HCT116 (cell line): ENCODE measurements around the gene DMBT1. TPM values are rescaled to one million over a fixed set of nuclear protein-coding genes. Genes with fewer than 3 reads are reported as not detected.

Experiments
- ATAC-seq: fragments of 200-7000 bp; cut with Tn5 transposase; 2 replicates; pipeline ENCODE4 v1.9.1; 2020; ENCODE audit warnings: mild to moderate bottlenecking, moderate library complexity
- BruUV-seq: library from RNA; stranded (reverse); fragments of 400-500 nt; replicated peaks from 2 replicates; lab custom pipeline; 2021; lab: Mats Ljungman, UMichigan
- CTCF ChIA-PET: fragments of 300-600 bp; sonication (Branson Sonifier 250); formaldehyde crosslinking; loops from one replicate; lab custom pipeline; 2021; ENCODE audit warnings: antibody characterized with exemption; lab: Charles Lee
- POLR2A ChIA-PET: fragments of 300-600, 350-600 bp; sonication (Branson Sonifier 250); formaldehyde crosslinking; loops from one replicate; lab custom pipeline; 2021; ENCODE audit warnings: antibody characterized with exemption; lab: Charles Lee
- RAD21 ChIA-PET, 2 experiments: fragments of 300-600 bp; sonication (Branson Sonifier 250); formaldehyde crosslinking; loops; one replicate each; lab custom pipeline; 2023; ENCODE audit warnings: low total read pairs in 2 of 2; ENCODE audit not compliant: uncharacterized antibody in 2 of 2, unreplicated experiment in 2 of 2, low non-redundant PET in 1 of 2; lab: Charles Lee
- DNase-seq: peaks from one replicate; pipeline ENCODE4 v3.0.0-alpha.2; 2010; ENCODE audit warnings: low read depth, low spot score
- H2AFZ ChIP-seq: fragments of 200-600 bp; shearing (Covaris generic), sonication (generic); 2 replicates; pipeline ENCODE4 v1.6.1; 2017; ENCODE audit warnings: low read depth, mixed run types, mixed read lengths, antibody characterized with exemption, low read length; ENCODE audit not compliant: poor library complexity, severe bottlenecking
- H3K27ac ChIP-seq: 2 replicates; pipeline ENCODE4 v1.5.1; 2012; ENCODE audit warnings: low read depth, low read length
- H3K27me3 ChIP-seq: fragments of 200-600 bp; sonication (generic); 2 replicates; pipeline ENCODE4 v1.6.1; 2016; ENCODE audit warnings: mixed run types, low read length, mixed read lengths; ENCODE audit not compliant: insufficient read depth
- H3K36me3 ChIP-seq, 2 experiments: fragments of 200-500 bp in 1 of 2; fragments of 200-600 bp in 1 of 2; sonication (Bioruptor generic) in 1 of 2; sonication (generic) in 1 of 2; 2 replicates each; pipeline versions ENCODE4 v1.5.1 to v1.6.1; 2014 to 2016; ENCODE audit warnings: low read length in 2 of 2, inconsistent platforms in 1 of 2, mixed read lengths in 1 of 2, mixed run types in 1 of 2; ENCODE audit not compliant: insufficient read depth in 2 of 2, control insufficient read depth in 1 of 2
- H3K4me1 ChIP-seq, 2 experiments: fragments of 200-600 bp in 1 of 2; sonication (generic) in 1 of 2; 2 replicates each; pipeline versions ENCODE4 v1.5.1 to v1.6.1; 2012 to 2017; ENCODE audit warnings: low read length in 2 of 2, inconsistent platforms in 1 of 2, mild to moderate bottlenecking in 1 of 2, mixed read lengths in 1 of 2, mixed run types in 1 of 2, moderate library complexity in 1 of 2; ENCODE audit not compliant: insufficient read depth in 2 of 2, control insufficient read depth in 1 of 2
- H3K4me2 ChIP-seq: fragments of 200-600 bp; sonication (generic); 2 replicates; pipeline ENCODE4 v1.6.1; 2017; ENCODE audit warnings: mixed run types, low read length, mixed read lengths
- H3K4me3 ChIP-seq, 2 experiments: fragments of 200-600 bp in 1 of 2; sonication (generic) in 1 of 2; replicated peaks in 1 of 2; 2 replicates each; pipeline ENCODE4 v1.5.1; 2011 to 2016; ENCODE audit warnings: low read length in 2 of 2, control low read depth in 1 of 2, low read depth in 1 of 2, mild to moderate bottlenecking in 1 of 2, mixed read lengths in 1 of 2, mixed run types in 1 of 2
- H3K79me2 ChIP-seq: fragments of 200-600 bp; sonication (generic); 2 replicates; pipeline ENCODE4 v1.6.1; 2017; ENCODE audit warnings: mild to moderate bottlenecking, mixed run types, low read length, moderate library complexity, mixed read lengths; ENCODE audit not compliant: insufficient read depth
- H3K9ac ChIP-seq: fragments of 200-600 bp; sonication (generic); 2 replicates; pipeline ENCODE4 v1.6.1; 2016; ENCODE audit warnings: low read length, mixed read lengths
- H3K9me2 ChIP-seq: fragments of 200-600 bp; sonication (generic), shearing (Covaris generic); 2 replicates; pipeline ENCODE4 v1.6.1; 2017; ENCODE audit warnings: mixed run types, mild to moderate bottlenecking, moderate library complexity; ENCODE audit not compliant: insufficient read depth
- H3K9me3 ChIP-seq, 2 experiments: fragments of 200-500 bp in 1 of 2; fragments of 200-600 bp in 1 of 2; sonication (Bioruptor generic) in 1 of 2; sonication (generic) in 1 of 2; 2 replicates each; pipeline ENCODE4 v1.6.1; 2014 to 2017; ENCODE audit warnings: low read length in 2 of 2, mixed read lengths in 2 of 2, inconsistent platforms in 1 of 2, low read depth in 1 of 2, mild to moderate bottlenecking in 1 of 2, mixed run types in 1 of 2, moderate library complexity in 1 of 2; ENCODE audit not compliant: control insufficient read depth in 1 of 2, insufficient read depth in 1 of 2
- H4K20me1 ChIP-seq: fragments of 200-600 bp; sonication (generic), shearing (Covaris generic); 2 replicates; pipeline ENCODE4 v1.6.1; 2017; ENCODE audit warnings: mixed run types, mild to moderate bottlenecking, moderate library complexity; ENCODE audit not compliant: insufficient read depth
- ATF3 ChIP-seq: IDR thresholded peaks from 2 replicates; pipeline ENCODE4 v1.6.1; 2012
- CEBPB ChIP-seq: IDR thresholded peaks from 2 replicates; pipeline ENCODE4 v1.6.1; 2012; ENCODE audit warnings: low read depth
- CTCF ChIP-seq, 3 experiments: fragments of 200-600 bp in 1 of 3; sonication (generic) in 1 of 3; IDR thresholded peaks in 2 of 3; conservative IDR thresholded peaks in 1 of 3; 2 replicates each; pipeline ENCODE4 v1.5.1; 2012 to 2017; ENCODE audit warnings: low read depth in 2 of 3, low read length in 2 of 3, antibody characterized with exemption in 1 of 3, borderline replicate concordance in 1 of 3, control low read depth in 1 of 3, mild to moderate bottlenecking in 1 of 3, mixed read lengths in 1 of 3, mixed run types in 1 of 3, moderate library complexity in 1 of 3; ENCODE audit not compliant: insufficient read depth in 1 of 3
- ELF1 ChIP-seq: IDR thresholded peaks from 2 replicates; pipeline ENCODE4 v1.6.1; 2012; ENCODE audit warnings: low read depth, borderline replicate concordance
- JUND ChIP-seq: IDR thresholded peaks from 2 replicates; pipeline ENCODE4 v1.6.1; 2012
- MAX ChIP-seq: IDR thresholded peaks from 2 replicates; pipeline ENCODE4 v1.6.1; 2012
- POLR2A ChIP-seq: IDR thresholded peaks from 2 replicates; pipeline ENCODE4 v1.7.0; 2011; ENCODE audit warnings: borderline replicate concordance; ENCODE audit not compliant: insufficient read depth, insufficient read length; ENCODE audit errors: extremely low read depth
- RAD21 ChIP-seq: IDR thresholded peaks from 2 replicates; pipeline ENCODE4 v1.6.1; 2012; ENCODE audit warnings: low read depth, mild to moderate bottlenecking
- SIN3A ChIP-seq: IDR thresholded peaks from 2 replicates; pipeline ENCODE4 v1.6.1; 2012; ENCODE audit warnings: low read depth
- TCF7L2 ChIP-seq: IDR thresholded peaks from 2 replicates; pipeline ENCODE4 v1.7.0; 2011; ENCODE audit warnings: borderline replicate concordance, inconsistent platforms; ENCODE audit not compliant: insufficient read depth, insufficient read length; ENCODE audit errors: extremely low read depth
- YY1 ChIP-seq: IDR thresholded peaks from 2 replicates; pipeline ENCODE4 v1.6.1; 2011; ENCODE audit warnings: low read length, low read depth, moderate library complexity, mild to moderate bottlenecking; ENCODE audit not compliant: insufficient replicate concordance; ENCODE audit errors: extremely low read depth
- ZBTB33 ChIP-seq: IDR thresholded peaks from 2 replicates; pipeline ENCODE4 v1.6.1; 2011; ENCODE audit warnings: mild to moderate bottlenecking, low read length, moderate library complexity; ENCODE audit not compliant: insufficient replicate concordance; ENCODE audit errors: extremely low read depth
- ZNF274 ChIP-seq: fragments of 200-500 bp; sonication (Bioruptor generic); IDR thresholded peaks from 2 replicates; pipeline ENCODE4 v1.6.1; 2014; ENCODE audit warnings: mild to moderate bottlenecking, low read depth, low read length, inconsistent platforms
- intact Hi-C: fragments of 100-400 bp; cut with micrococcal nuclease; formaldehyde crosslinking; loops from 2 replicates; pipeline ENCODE4 v1.10.0; 2022
- total RNA-seq: library from RNA; stranded (reverse); gene quantifications from one replicate; pipeline ENCODE4 v1.2.1, GENCODE V29; 2021; ENCODE audit not compliant: unreplicated experiment

DMBT1 gene
- total RNA-seq, 1 experiment from 2014 or later = 0.17 TPM

GRCh38 chr10:122531261-122531660, 29.3 kb upstream of the DMBT1 start:
- no peaks in the 10 kb centered on the region for H3K79me2 ChIP-seq
- no peak overlapping the region for H2AFZ ChIP-seq
- H3K9me3 ChIP-seq = no peaks in the 10 kb centered on the region
- H3K4me1 ChIP-seq = peaks cover 0 to 8% of the 10 kb centered on the region in 2 experiments; a peak in 1 of 4 replicates
- BruUV-seq = no TSS peak
- no peak for DNase-seq
- no peak overlapping the region for H3K4me2 ChIP-seq
- intact Hi-C loops = no loop called here
- ATAC-seq = no peak
- ChIA-PET RAD21 (no interaction called here), CTCF (interaction anchor here (1.0 kb wide), 1 partner anchor 34 kb away, joined by 6 read pairs; no protein-coding TSS in a partner anchor), POLR2A (no interaction called here)
- H3K36me3 ChIP-seq = no peaks in the 10 kb centered on the region
- no peak overlapping the region for H3K9ac ChIP-seq
- no peak overlapping the region for H3K4me3 ChIP-seq
- TF ChIP-seq YY1 (no peak), MAX (no peak), RAD21 (no peak), ATF3 (no peak), CEBPB (no peak), ELF1 (no peak), TCF7L2 (no peak)
- no peak overlapping the region for H3K27ac ChIP-seq
- no peaks in the 10 kb centered on the region for H3K9me2 ChIP-seq
- H4K20me1 ChIP-seq = no peaks in the 10 kb centered on the region
- H3K27me3 ChIP-seq = peaks cover 35% of the 10 kb centered on the region

- H3K27me3 ChIP-seq = peaks cover 35% of the 10 kb centered on the region
- H3K36me3 ChIP-seq = no peaks in the 10 kb centered on the region
- no peaks in the 10 kb centered on the region for H4K20me1 ChIP-seq
- ChIA-PET RAD21 (no interaction called here), POLR2A (no interaction called here), CTCF (interaction anchor here (1.0 kb wide), 1 partner anchor 33 kb away, joined by 6 read pairs; no protein-coding TSS in a partner anchor)
- no peak overlapping the region for H2AFZ ChIP-seq
- H3K9me3 ChIP-seq = no peaks in the 10 kb centered on the region
- peaks cover 0 to 8% of the 10 kb centered on the region in 2 experiments; a peak in 1 of 4 replicates for H3K4me1 ChIP-seq
- DNase-seq (no peak), ATAC-seq (peak; percentile 40; the same call in 1 of the 2 replicates)
- no peaks in the 10 kb centered on the region for H3K9me2 ChIP-seq
- H3K27ac ChIP-seq = no peak overlapping the region
- H3K4me2 ChIP-seq = no peak overlapping the region
- TF ChIP-seq TCF7L2 (no peak), YY1 (no peak), CEBPB (no peak), ZNF274 (no peak), CTCF (IDR thresholded peaks at IDR 0.05 in 2 of 3, conservative IDR thresholded peaks at IDR 0.05 in 1 of 3; ENCODE audit: borderline replicate concordance in 1 of 3, insufficient read depth in 1 of 3, low read depth in 2 of 3, low read length in 2 of 3) (no peak), SIN3A (no peak), POLR2A (no peak), ZBTB33 (no peak), JUND (no peak)
- intact Hi-C loops = no loop called here
- no TSS peak for BruUV-seq
- H3K4me3 ChIP-seq = no peak overlapping the region
- H3K79me2 ChIP-seq = no peaks in the 10 kb centered on the region
- H3K9ac ChIP-seq = no peak overlapping the region
Observed at GRCh38 chr10:122531939-122532338, 28.6 kb upstream of the DMBT1 start.
